Measurements from ENCODE around the gene OSBPL2. TPM values are rescaled to one million over a fixed set of nuclear protein-coding genes. Genes with fewer than 3 reads are reported as not detected.

OSBPL2 gene
- total and polyA plus RNA-seq, 2 donors (not counting 3 experiments of a cell fraction or from before 2014, with no cell fraction given) = 13.1 to 33.0 TPM

DNA sequence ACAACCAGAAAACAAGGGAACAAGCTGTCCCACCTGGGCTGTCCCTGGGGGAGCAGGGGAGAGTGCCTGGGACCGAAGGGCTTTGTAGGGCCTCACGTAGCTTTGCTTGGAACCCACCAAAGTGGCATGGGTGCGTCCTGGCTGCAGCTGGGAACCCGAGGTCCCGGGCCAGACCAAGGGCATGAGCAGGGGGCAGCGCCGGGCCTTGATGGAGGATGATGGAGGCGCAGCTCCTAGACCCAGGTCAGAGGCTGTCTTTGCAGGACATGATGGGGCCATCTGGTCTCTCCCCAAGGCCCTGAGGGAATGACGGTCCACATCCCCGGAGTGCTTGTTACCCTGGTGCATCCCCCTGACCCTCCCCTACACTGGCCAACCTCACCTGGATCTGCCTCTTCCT is 7.6 kb upstream of the OSBPL2 start:
- TF ChIP-seq CTCF (IDR thresholded peaks at IDR 0.05; ENCODE audit: extremely low read depth in 1 of 2, insufficient read depth in 1 of 2, low read depth in 1 of 2, low read length in 2 of 2) (no peak), JUN (IDR thresholded peaks at IDR 0.05; ENCODE audit: borderline replicate concordance, insufficient read depth, insufficient read length, low read depth) (no peak), POLR2AphosphoS5 (IDR thresholded peaks at IDR 0.05; ENCODE audit: insufficient read depth, low read depth, low read length) (no peak)
- Histone ChIP-seq H4K20me1 (replicated peaks; ENCODE audit: control insufficient read depth, extremely low read depth, insufficient read depth, low read length) (no peaks in the 10 kb centered on the region), H3K36me3 (ENCODE audit: control insufficient read depth in 2 of 2, extremely low read depth in 1 of 2, insufficient read depth in 2 of 2, low read length in 2 of 2) (no peaks in the 10 kb centered on the region), H3K9ac (replicated peaks; ENCODE audit: extremely low read depth, insufficient read depth, low read length) (no peak overlapping the region), H3K4me3 (replicated peaks in 1 of 3; ENCODE audit: insufficient read depth in 1 of 3, low read depth in 1 of 3, low read length in 3 of 3) (no peak overlapping the region), H3K27ac (ENCODE audit: insufficient read depth, low read depth, low read length) (no peak overlapping the region), H2AFZ (ENCODE audit: low read depth, low read length) (no peak overlapping the region), H3K9me3 (replicated peaks; ENCODE audit: control insufficient read depth, insufficient read depth, low read length) (no peaks in the 10 kb centered on the region), H3K79me2 (ENCODE audit: control insufficient read depth, insufficient read depth, low read length) (no peaks in the 10 kb centered on the region), H3K27me3 (ENCODE audit: control insufficient read depth in 2 of 2, insufficient read depth in 2 of 2, low read length in 2 of 2) (no peaks in the 10 kb centered on the region), H3K4me2 (ENCODE audit: insufficient read depth, low read length) (no peak overlapping the region), H3K9me1 (replicated peaks; ENCODE audit: control insufficient read depth, extremely low read depth, insufficient read depth, low read length) (no peaks in the 10 kb centered on the region), H3K4me1 (ENCODE audit: control insufficient read depth, extremely low read depth, insufficient read depth, low read length) (no peaks in the 10 kb centered on the region)
- dilution Hi-C loops (cut with MboI; ENCODE audit: extremely low pct_ligation_motif_present, low sequenced_read_pairs) = no loop called here
- CTCF ChIA-PET = no interaction called here
- FAIRE-seq = no peak
- BruUV-seq (replicated peaks) = no TSS peak
- DNase-seq (ENCODE audit: low read depth, low spot score) = no peak
- intact Hi-C loops (cut with micrococcal nuclease) = no loop called here
- POLR2A ChIA-PET = interaction anchor here (0.6 kb wide), 1 partner anchor 27 kb away, joined by 3 read pairs; no protein-coding TSS in a partner anchor

GRCh38 chr20:62231292-62231691 is 7.0 kb upstream of the OSBPL2 start:
- Histone ChIP-seq H3K79me2 (ENCODE audit: control insufficient read depth, insufficient read depth, low read length) (no peaks in the 10 kb centered on the region), H3K9me3 (replicated peaks; ENCODE audit: control insufficient read depth, insufficient read depth, low read length) (no peaks in the 10 kb centered on the region), H3K4me1 (ENCODE audit: control insufficient read depth, extremely low read depth, insufficient read depth, low read length) (no peaks in the 10 kb centered on the region), H3K27me3 (ENCODE audit: control insufficient read depth in 2 of 2, insufficient read depth in 2 of 2, low read length in 2 of 2) (no peaks in the 10 kb centered on the region), H3K36me3 (ENCODE audit: control insufficient read depth in 2 of 2, extremely low read depth in 1 of 2, insufficient read depth in 2 of 2, low read length in 2 of 2) (no peaks in the 10 kb centered on the region), H3K9ac (replicated peaks; ENCODE audit: extremely low read depth, insufficient read depth, low read length) (no peak overlapping the region), H3K4me3 (replicated peaks in 1 of 3; ENCODE audit: insufficient read depth in 1 of 3, low read depth in 1 of 3, low read length in 3 of 3) (no peak overlapping the region), H3K4me2 (ENCODE audit: insufficient read depth, low read length) (no peak overlapping the region), H3K27ac (ENCODE audit: insufficient read depth, low read depth, low read length) (no peak overlapping the region), H2AFZ (ENCODE audit: low read depth, low read length) (no peak overlapping the region), H4K20me1 (replicated peaks; ENCODE audit: control insufficient read depth, extremely low read depth, insufficient read depth, low read length) (no peaks in the 10 kb centered on the region), H3K9me1 (replicated peaks; ENCODE audit: control insufficient read depth, extremely low read depth, insufficient read depth, low read length) (no peaks in the 10 kb centered on the region)
- dilution Hi-C loops (cut with MboI; ENCODE audit: extremely low pct_ligation_motif_present, low sequenced_read_pairs) = no loop called here
- no TSS peak for BruUV-seq (replicated peaks)
- intact Hi-C loops (cut with micrococcal nuclease) = no loop called here
- ChIA-PET POLR2A (no interaction called here), CTCF (no interaction called here)
- TF ChIP-seq EZH2 (IDR thresholded peaks at IDR 0.05; ENCODE audit: borderline replicate concordance, low read depth, low read length, severe bottlenecking) = no peak
- TF ChIP-seq GATA2 (IDR thresholded peaks at IDR 0.05; ENCODE audit: insufficient read depth, insufficient read length, low read depth, low read length) = no peak
- no peak for TF ChIP-seq CTCF (IDR thresholded peaks at IDR 0.05; ENCODE audit: extremely low read depth in 1 of 2, insufficient read depth in 1 of 2, low read depth in 1 of 2, low read length in 2 of 2)
- no peak for TF ChIP-seq POLR2AphosphoS5 (IDR thresholded peaks at IDR 0.05; ENCODE audit: insufficient read depth, low read depth, low read length)
- TF ChIP-seq, protein P1, sequence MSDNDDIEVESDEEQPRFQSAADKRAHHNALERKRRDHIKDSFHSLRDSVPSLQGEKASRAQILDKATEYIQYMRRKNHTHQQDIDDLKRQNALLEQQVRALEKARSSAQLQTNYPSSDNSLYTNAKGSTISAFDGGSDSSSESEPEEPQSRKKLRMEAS (IDR thresholded peaks at IDR 0.05; ENCODE audit: insufficient read depth, insufficient read length) = no peak
- TF ChIP-seq MYC (IDR thresholded peaks at IDR 0.05; ENCODE audit: low read depth, low read length) = no peak
- TF ChIP-seq FOS (IDR thresholded peaks at IDR 0.05; ENCODE audit: borderline replicate concordance, insufficient read depth, low read length) = no peak
- TF ChIP-seq POLR2A (IDR thresholded peaks at IDR 0.05; ENCODE audit: low read depth, low read length) = no peak
- TF ChIP-seq JUN (IDR thresholded peaks at IDR 0.05; ENCODE audit: borderline replicate concordance, insufficient read depth, insufficient read length, low read depth) = no peak
- DNase-seq (ENCODE audit: low read depth, low spot score) (no peak), FAIRE-seq (no peak)

All from endothelial cell of umbilical vein (primary cell).